RPMI7951 (cell line): Measurements from ENCODE around the gene RASEF. TPM values are rescaled to one million over a fixed set of nuclear protein-coding genes. Genes with fewer than 3 reads are reported as not detected.
"Not testable (repeated sequence)": the region's sequence is repeated elsewhere in the genome, so short reads cannot be mapped to it uniquely, and the experiment has no call there.

Source experiments
- DNase-seq: peaks from one replicate; pipeline ENCODE4 v3.0.0-alpha.2; 2012; ENCODE audit warnings: low read depth
- total RNA-seq: library from RNA; depleted of rRNA; stranded (reverse); fragments of >200 nt; shearing (Covaris generic); gene quantifications from 2 replicates; pipeline ENCODE4 v1.2.3, GENCODE V29; 2014

Gene RASEF
- total RNA-seq, 1 experiment from 2014 or later, result 1.3 TPM

- DNase-seq, result no peak
Observed at GRCh38 chr9:82972446-82972845, 90.5 kb downstream of the RASEF start.

- no peak for DNase-seq
Observed at GRCh38 chr9:82970359-82970758, 92.6 kb downstream of the RASEF start.

- DNase-seq, result no peak
Observed at GRCh38 chr9:82969291-82969690, 93.7 kb downstream of the RASEF start.

GRCh38 chr9:82968816-82969215 is 94.1 kb downstream of the RASEF start:
- DNase-seq, result no peak

GRCh38 chr9:82968388-82968787 is 94.6 kb downstream of the RASEF start:
- DNase-seq, result no peak

- peak; percentile 58 for DNase-seq
Observed at GRCh38 chr9:82961504-82962125, 101.3 kb downstream of the RASEF start.

- no peak for DNase-seq
Observed at GRCh38 chr9:82957529-82958379, 105.2 kb downstream of the RASEF start.

GRCh38 chr9:82949203-82949602 is 113.7 kb downstream of the RASEF start:
- no peak for DNase-seq

- DNase-seq, result no peak
Observed at GRCh38 chr9:82940376-82940775, 122.6 kb downstream of the RASEF start.

- DNase-seq, result no peak
Observed at GRCh38 chr9:82939451-82939850, 123.5 kb downstream of the RASEF start.

GRCh38 chr9:82938426-82939218 is 124.3 kb downstream of the RASEF start:
- DNase-seq, result no peak

GRCh38 chr9:82936561-82936960 is 126.4 kb downstream of the RASEF start:
- not testable (repeated sequence) for DNase-seq

GRCh38 chr9:82934949-82935348 is 128.0 kb downstream of the RASEF start:
- peak; percentile 65 for DNase-seq

- not testable (repeated sequence) for DNase-seq
Observed at GRCh38 chr9:82934025-82934424, 128.9 kb downstream of the RASEF start.

- no peak for DNase-seq
Observed at GRCh38 chr9:82930116-82930515, 132.8 kb downstream of the RASEF start.
